Measurements from ENCODE around the gene MCTP1.

GRCh38 chr5:95317687-95318086 lies 32.8 kb upstream of the MCTP1 start:
- TF ChIP-seq PKNOX1 (IDR thresholded peaks at IDR 0.05) (no peak), SP1 (IDR thresholded peaks at IDR 0.05) (no peak), BHLHE40 (IDR thresholded peaks at IDR 0.05; ENCODE audit: borderline replicate concordance) (no peak), FOXM1 (IDR thresholded peaks at IDR 0.05; ENCODE audit: borderline replicate concordance) (no peak), FOXA1 (IDR thresholded peaks at IDR 0.05) (no peak), SUZ12 (IDR thresholded peaks at IDR 0.05) (no peak), HDGF (IDR thresholded peaks at IDR 0.05; ENCODE audit: borderline replicate concordance) (no peak), NFRKB (IDR thresholded peaks at IDR 0.05) (no peak), ELF4 (IDR thresholded peaks at IDR 0.05) (no peak), ARNT (IDR thresholded peaks at IDR 0.05) (no peak)
